ENCODE measurements around the gene CRAMP1. TPM values are rescaled to one million over a fixed set of nuclear protein-coding genes. Genes with fewer than 3 reads are reported as not detected.

The CRAMP1 gene
- total RNA-seq, 1 experiment from 2014 or later: 22.9 TPM

- no TSS peak for BruUV-seq (replicated peaks)
- ATAC-seq (no peak), DNase-seq (ENCODE audit: low read depth, low spot score) (no peak)
- H3K9me3 ChIP-seq (ENCODE audit: control insufficient read depth in 1 of 2, insufficient read depth in 1 of 2, low read depth in 1 of 2, low read length in 2 of 2): no peaks in the 10 kb centered on the region
- TF ChIP-seq JUND (IDR thresholded peaks at IDR 0.05) (no peak), YY1 (IDR thresholded peaks at IDR 0.05; ENCODE audit: extremely low read depth, insufficient replicate concordance, low read depth, low read length) (no peak), POLR2A (IDR thresholded peaks at IDR 0.05; ENCODE audit: borderline replicate concordance, extremely low read depth, insufficient read depth, insufficient read length) (no peak), MAX (IDR thresholded peaks at IDR 0.05) (no peak), ZFX (IDR thresholded peaks at IDR 0.05) (no peak), ZBTB33 (IDR thresholded peaks at IDR 0.05; ENCODE audit: extremely low read depth, insufficient replicate concordance, low read length) (no peak), SIN3A (IDR thresholded peaks at IDR 0.05; ENCODE audit: low read depth) (no peak)
- H2AFZ ChIP-seq (ENCODE audit: low read depth, low read length, poor library complexity, severe bottlenecking): no peak overlapping the region
- ChIA-PET CTCF (no interaction called here), POLR2A (no interaction called here), RAD21 (ENCODE audit: low non-redundant PET in 1 of 2, low total read pairs in 2 of 2, uncharacterized antibody in 2 of 2, unreplicated experiment in 2 of 2) (no interaction called here)
- no peak overlapping the region for H3K4me3 ChIP-seq (replicated peaks in 1 of 2; ENCODE audit: low read depth in 1 of 2, low read length in 2 of 2)
- intact Hi-C loops (cut with micrococcal nuclease): no loop called here
- peaks cover 2 to 4% of the 10 kb centered on the region in 2 experiments; a peak in 2 of 4 replicates for H3K36me3 ChIP-seq (ENCODE audit: control insufficient read depth in 1 of 2, insufficient read depth in 2 of 2, low read length in 2 of 2)
- no peaks in the 10 kb centered on the region for H3K27me3 ChIP-seq (ENCODE audit: insufficient read depth, low read length)
- H3K4me1 ChIP-seq (ENCODE audit: control insufficient read depth in 1 of 2, insufficient read depth in 2 of 2, low read length in 2 of 2): no peaks in the 10 kb centered on the region
- H3K27ac ChIP-seq (ENCODE audit: low read depth, low read length): no peak overlapping the region
- H3K9ac ChIP-seq (ENCODE audit: low read length): no peak overlapping the region
- no peaks in the 10 kb centered on the region for H3K79me2 ChIP-seq (ENCODE audit: insufficient read depth, low read length)
- no peaks in the 10 kb centered on the region for H3K9me2 ChIP-seq (ENCODE audit: insufficient read depth)
- no peak overlapping the region for H3K4me2 ChIP-seq (ENCODE audit: low read length)
- no peaks in the 10 kb centered on the region for H4K20me1 ChIP-seq (ENCODE audit: insufficient read depth)
Observed at GRCh38 chr16:1565083-1565805, 46.9 kb upstream of the CRAMP1 start.

- Histone ChIP-seq H3K27ac (ENCODE audit: low read depth, low read length) (no peak overlapping the region), H3K4me1 (ENCODE audit: control insufficient read depth in 1 of 2, insufficient read depth in 2 of 2, low read length in 2 of 2) (no peaks in the 10 kb centered on the region), H3K4me3 (replicated peaks in 1 of 2; ENCODE audit: low read depth in 1 of 2, low read length in 2 of 2) (no peak overlapping the region), H2AFZ (ENCODE audit: low read depth, low read length, poor library complexity, severe bottlenecking) (no peak overlapping the region), H3K9me2 (ENCODE audit: insufficient read depth) (no peaks in the 10 kb centered on the region), H3K79me2 (ENCODE audit: insufficient read depth, low read length) (no peaks in the 10 kb centered on the region), H3K9ac (ENCODE audit: low read length) (no peak overlapping the region), H3K36me3 (ENCODE audit: control insufficient read depth in 1 of 2, insufficient read depth in 2 of 2, low read length in 2 of 2) (no peaks in the 10 kb centered on the region), H3K27me3 (ENCODE audit: insufficient read depth, low read length) (no peaks in the 10 kb centered on the region), H4K20me1 (ENCODE audit: insufficient read depth) (no peaks in the 10 kb centered on the region), H3K4me2 (ENCODE audit: low read length) (no peak overlapping the region), H3K9me3 (ENCODE audit: control insufficient read depth in 1 of 2, insufficient read depth in 1 of 2, low read depth in 1 of 2, low read length in 2 of 2) (no peaks in the 10 kb centered on the region)
- TF ChIP-seq RAD21 (IDR thresholded peaks at IDR 0.05; ENCODE audit: low read depth) (no peak), JUND (IDR thresholded peaks at IDR 0.05) (no peak), EZH2phosphoT487 (IDR thresholded peaks at IDR 0.05; ENCODE audit: borderline replicate concordance) (no peak), MAX (IDR thresholded peaks at IDR 0.05) (no peak), ZFX (IDR thresholded peaks at IDR 0.05) (no peak), CBX3 (IDR thresholded peaks at IDR 0.05; ENCODE audit: low read depth) (no peak), ELF1 (IDR thresholded peaks at IDR 0.05; ENCODE audit: borderline replicate concordance, low read depth) (no peak), SRF (IDR thresholded peaks at IDR 0.05; ENCODE audit: low read depth) (no peak), POLR2A (IDR thresholded peaks at IDR 0.05; ENCODE audit: borderline replicate concordance, extremely low read depth, insufficient read depth, insufficient read length) (no peak), ZNF274 (IDR thresholded peaks at IDR 0.05; ENCODE audit: low read depth, low read length) (no peak), CEBPB (IDR thresholded peaks at IDR 0.05; ENCODE audit: low read depth) (no peak), YY1 (IDR thresholded peaks at IDR 0.05; ENCODE audit: extremely low read depth, insufficient replicate concordance, low read depth, low read length) (no peak)
- BruUV-seq (replicated peaks): no TSS peak
- intact Hi-C loops (cut with micrococcal nuclease): no loop called here
- no peak for DNase-seq (ENCODE audit: low read depth, low spot score)
- ChIA-PET RAD21 (ENCODE audit: low non-redundant PET in 1 of 2, low total read pairs in 2 of 2, uncharacterized antibody in 2 of 2, unreplicated experiment in 2 of 2) (no interaction called here), CTCF (no interaction called here), POLR2A (no interaction called here)
- ATAC-seq: no peak
Observed at GRCh38 chr16:1567988-1568387, 44.2 kb upstream of the CRAMP1 start.
